Ishikawa (cell line): ENCODE results near the gene PAPSS2.

ENCODE experiments used
- CEBPB ChIP-seq: IDR thresholded peaks from 2 replicates; pipeline ENCODE4 v1.6.1; 2012
- EP300 ChIP-seq: IDR thresholded peaks from 2 replicates; pipeline ENCODE4 v1.6.1; 2012; ENCODE audit warnings: borderline replicate concordance
- FOXM1 ChIP-seq: IDR thresholded peaks from 2 replicates; pipeline ENCODE4 v1.6.1; 2012; ENCODE audit warnings: low read depth, borderline replicate concordance
- MAX ChIP-seq: IDR thresholded peaks from 2 replicates; pipeline ENCODE4 v1.6.1; 2012
- NFIC ChIP-seq: IDR thresholded peaks from 2 replicates; pipeline ENCODE4 v1.6.1; 2012
- TCF12 ChIP-seq: IDR thresholded peaks from 2 replicates; pipeline ENCODE4 v1.6.1; 2012; ENCODE audit warnings: low read depth
- YY1 ChIP-seq: IDR thresholded peaks from 2 replicates; pipeline ENCODE4 v1.6.1; 2012; ENCODE audit warnings: low read depth
- ZBTB7A ChIP-seq: IDR thresholded peaks from 2 replicates; pipeline ENCODE4 v1.6.1; 2012; ENCODE audit warnings: low read depth

- TF ChIP-seq YY1 (no peak), NFIC (no peak), EP300 (no peak), TCF12 (no peak), ZBTB7A (no peak), MAX (no peak), FOXM1 (no peak), CEBPB (no peak)
Observed at GRCh38 chr10:87646935-87647334, 12.7 kb upstream of the PAPSS2 start.
